GM12892 (cell line): ENCODE measurements around the gene SPRR2G.
"Not testable (repeated sequence)": the region's sequence is repeated elsewhere in the genome, so short reads cannot be mapped to it uniquely, and the experiment has no call there.

Experiments
- POLR2A ChIP-seq: IDR thresholded peaks from 2 replicates; pipeline ENCODE4 v1.6.1; 2011; ENCODE audit warnings: low read depth, low read length, control low read depth
- POLR2AphosphoS5 ChIP-seq: IDR thresholded peaks from 2 replicates; pipeline ENCODE4 v1.6.1; 2011; ENCODE audit warnings: low read depth, low read length, control low read depth

DNA sequence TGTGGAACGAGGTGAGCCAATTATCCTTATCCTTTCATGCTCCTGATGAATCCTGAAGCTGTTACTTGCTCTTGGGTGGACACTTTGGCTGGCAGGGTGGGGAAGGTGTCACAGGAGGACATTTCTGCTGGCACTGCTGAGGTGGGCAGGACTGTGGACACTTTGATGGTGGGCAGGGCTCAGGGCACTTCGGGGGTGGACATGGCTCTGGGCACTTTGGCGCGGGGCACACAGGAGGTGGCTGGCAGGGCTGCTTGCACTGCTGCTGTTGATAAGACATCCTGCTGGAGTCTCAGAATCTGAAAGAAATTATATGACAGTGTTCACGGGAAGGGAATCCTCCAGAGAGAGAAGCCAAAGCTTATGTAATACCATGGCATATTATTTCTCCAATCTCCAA is 38.2 kb downstream of the SPRR2G start:
- not testable (repeated sequence) for TF ChIP-seq POLR2A, POLR2AphosphoS5
